T-helper 17 cell (primary cell): ENCODE results near the gene SND1. TPM values are rescaled to one million over a fixed set of nuclear protein-coding genes. Genes with fewer than 3 reads are reported as not detected.

ENCODE experiments used
- ATAC-seq: fragments of 150-1000 bp; cut with Tn5 transposase; 2 replicates; pipeline ENCODE4 v1.10.0; 2021; ENCODE audit warnings: mild to moderate bottlenecking, moderate library complexity
- DNase-seq, 3 donors: peaks; one replicate each; pipeline versions ENCODE4 v3.0.0 to v3.0.0-alpha.2; 2020 to 2021
- H3K9me3 ChIP-seq: one replicate; pipeline ENCODE4 v1.7.0; 2013; ENCODE audit warnings: low read length, mild to moderate bottlenecking; ENCODE audit not compliant: control insufficient read depth, poor library complexity, severe bottlenecking
- H3K27ac Mint-ChIP-seq: one replicate; pipeline ENCODE4 v1.8.0; 2022; ENCODE audit warnings: mild to moderate bottlenecking, moderate library complexity, mixed read lengths
- H3K27me3 Mint-ChIP-seq: one replicate; pipeline ENCODE4 v1.8.0; 2022; ENCODE audit warnings: mixed read lengths
- H3K36me3 Mint-ChIP-seq: one replicate; pipeline ENCODE4 v1.8.0; 2022; ENCODE audit warnings: low read depth, mixed read lengths
- H3K4me1 Mint-ChIP-seq: one replicate; pipeline ENCODE4 v1.8.0; 2022; ENCODE audit warnings: mild to moderate bottlenecking, mixed read lengths
- H3K4me3 Mint-ChIP-seq: one replicate; pipeline ENCODE4 v1.8.0; 2022; ENCODE audit warnings: mild to moderate bottlenecking, moderate library complexity, mixed read lengths
- total RNA-seq, 4 donors: library from RNA in 2 of 4; stranded (reverse) in 2 of 4; gene quantifications; one replicate each; pipeline ENCODE4 v1.2.3 and lab custom pipeline; 2022 to 2026

SND1 gene
- total RNA-seq, 2 donors from 2014 or later = 201 to 208 TPM

GRCh38 chr7:127889677-127890076 is 237.7 kb downstream of the SND1 start:
- H3K27me3 Mint-ChIP-seq = no peaks in the 10 kb centered on the region
- H3K27ac Mint-ChIP-seq = no peak overlapping the region
- DNase-seq = no peak
- peak overlapping the region; percentile 51 for H3K4me3 Mint-ChIP-seq
- no peaks in the 10 kb centered on the region for H3K9me3 ChIP-seq
- H3K36me3 Mint-ChIP-seq = peaks cover 19% of the 10 kb centered on the region
- H3K4me1 Mint-ChIP-seq = peaks cover 23% of the 10 kb centered on the region
- no peak for ATAC-seq

GRCh38 chr7:127890726-127891125 is 238.7 kb downstream of the SND1 start:
- no peaks in the 10 kb centered on the region for H3K27me3 Mint-ChIP-seq
- no peak for DNase-seq
- H3K36me3 Mint-ChIP-seq = peaks cover 19% of the 10 kb centered on the region
- no peak overlapping the region for H3K27ac Mint-ChIP-seq
- no peak for ATAC-seq
- H3K4me3 Mint-ChIP-seq = no peak overlapping the region
- no peaks in the 10 kb centered on the region for H3K9me3 ChIP-seq
- peaks cover 20% of the 10 kb centered on the region for H3K4me1 Mint-ChIP-seq

- H3K27me3 Mint-ChIP-seq = no peaks in the 10 kb centered on the region
- no peak overlapping the region for H3K27ac Mint-ChIP-seq
- no peak for ATAC-seq
- H3K36me3 Mint-ChIP-seq = peaks cover 19% of the 10 kb centered on the region
- H3K4me1 Mint-ChIP-seq = peaks cover 20% of the 10 kb centered on the region
- no peak for DNase-seq
- no peaks in the 10 kb centered on the region for H3K9me3 ChIP-seq
- no peak overlapping the region for H3K4me3 Mint-ChIP-seq
Observed at GRCh38 chr7:127891144-127891543, 239.2 kb downstream of the SND1 start.

GRCh38 chr7:127891854-127892438 is 240.0 kb downstream of the SND1 start:
- no peaks in the 10 kb centered on the region for H3K9me3 ChIP-seq
- Mint-ChIP-seq H3K4me1 (peaks cover 20% of the 10 kb centered on the region), H3K27me3 (no peaks in the 10 kb centered on the region), H3K36me3 (peaks cover 19% of the 10 kb centered on the region), H3K27ac (no peak overlapping the region), H3K4me3 (no peak overlapping the region)
- no peak for ATAC-seq
- no peak for DNase-seq

GRCh38 chr7:127892488-127893314 is 240.7 kb downstream of the SND1 start:
- H3K4me1 Mint-ChIP-seq = peaks cover 20% of the 10 kb centered on the region
- no peak overlapping the region for H3K4me3 Mint-ChIP-seq
- no peaks in the 10 kb centered on the region for H3K27me3 Mint-ChIP-seq
- DNase-seq (no peak), ATAC-seq (no peak)
- peaks cover 18% of the 10 kb centered on the region for H3K36me3 Mint-ChIP-seq
- no peaks in the 10 kb centered on the region for H3K9me3 ChIP-seq
- H3K27ac Mint-ChIP-seq = no peak overlapping the region

GRCh38 chr7:127893547-127893946 is 241.6 kb downstream of the SND1 start:
- Mint-ChIP-seq H3K4me3 (no peak overlapping the region), H3K27ac (no peak overlapping the region), H3K4me1 (peaks cover 18% of the 10 kb centered on the region), H3K27me3 (no peaks in the 10 kb centered on the region), H3K36me3 (peaks cover 12% of the 10 kb centered on the region)
- no peaks in the 10 kb centered on the region for H3K9me3 ChIP-seq
- DNase-seq = no peak
- ATAC-seq = no peak

GRCh38 chr7:127894588-127894987 is 242.6 kb downstream of the SND1 start:
- Mint-ChIP-seq H3K27me3 (no peaks in the 10 kb centered on the region), H3K27ac (no peak overlapping the region), H3K36me3 (peaks cover 12% of the 10 kb centered on the region), H3K4me1 (peaks cover 21% of the 10 kb centered on the region), H3K4me3 (no peak overlapping the region)
- no peak for ATAC-seq
- no peak for DNase-seq
- H3K9me3 ChIP-seq = no peaks in the 10 kb centered on the region

GRCh38 chr7:127895360-127895759 is 243.4 kb downstream of the SND1 start:
- Mint-ChIP-seq H3K4me3 (no peak overlapping the region), H3K27ac (no peak overlapping the region), H3K27me3 (no peaks in the 10 kb centered on the region), H3K36me3 (peaks cover 9% of the 10 kb centered on the region), H3K4me1 (peaks cover 21% of the 10 kb centered on the region)
- H3K9me3 ChIP-seq = no peaks in the 10 kb centered on the region
- DNase-seq = no peak
- no peak for ATAC-seq

- peaks cover 23% of the 10 kb centered on the region for H3K4me1 Mint-ChIP-seq
- H3K27ac Mint-ChIP-seq = no peak overlapping the region
- no peak overlapping the region for H3K4me3 Mint-ChIP-seq
Observed at GRCh38 chr7:127895814-127896280, 243.9 kb downstream of the SND1 start.

GRCh38 chr7:127896659-127897058 is 244.7 kb downstream of the SND1 start:
- H3K4me3 Mint-ChIP-seq = no peak overlapping the region
- no peak for ATAC-seq

More at GRCh38 chr7:127895814-127896280, 243.9 kb downstream of the SND1 start:
- ATAC-seq = no peak
- no peak for DNase-seq
- H3K36me3 Mint-ChIP-seq = peaks cover 9% of the 10 kb centered on the region
- H3K27me3 Mint-ChIP-seq = no peaks in the 10 kb centered on the region
- no peaks in the 10 kb centered on the region for H3K9me3 ChIP-seq

GRCh38 chr7:127897704-127898454 is 245.9 kb downstream of the SND1 start:
- H3K4me1 Mint-ChIP-seq = peaks cover 29% of the 10 kb centered on the region
- peaks cover 7% of the 10 kb centered on the region for H3K36me3 Mint-ChIP-seq
- no peaks in the 10 kb centered on the region for H3K27me3 Mint-ChIP-seq
- H3K27ac Mint-ChIP-seq = no peak overlapping the region
- no peaks in the 10 kb centered on the region for H3K9me3 ChIP-seq
- DNase-seq (no peak), ATAC-seq (no peak)
- no peak overlapping the region for H3K4me3 Mint-ChIP-seq

More at GRCh38 chr7:127896659-127897058, 244.7 kb downstream of the SND1 start:
- no peak overlapping the region for H3K27ac Mint-ChIP-seq
- no peaks in the 10 kb centered on the region for H3K27me3 Mint-ChIP-seq
- H3K36me3 Mint-ChIP-seq = peaks cover 7% of the 10 kb centered on the region
- H3K4me1 Mint-ChIP-seq = peaks cover 25% of the 10 kb centered on the region
- no peak for DNase-seq
- no peaks in the 10 kb centered on the region for H3K9me3 ChIP-seq

- no peaks in the 10 kb centered on the region for H3K9me3 ChIP-seq
- Mint-ChIP-seq H3K36me3 (peaks cover 4% of the 10 kb centered on the region), H3K4me3 (no peak overlapping the region), H3K4me1 (peaks cover 25% of the 10 kb centered on the region), H3K27ac (no peak overlapping the region), H3K27me3 (no peaks in the 10 kb centered on the region)
- ATAC-seq (no peak), DNase-seq (no peak)
Observed at GRCh38 chr7:127899411-127899810, 247.4 kb downstream of the SND1 start.

GRCh38 chr7:127900141-127900540 is 248.1 kb downstream of the SND1 start:
- Mint-ChIP-seq H3K27ac (no peak overlapping the region), H3K4me3 (peak overlapping the region; percentile 2), H3K4me1 (peaks cover 27% of the 10 kb centered on the region), H3K27me3 (no peaks in the 10 kb centered on the region), H3K36me3 (peaks cover 4% of the 10 kb centered on the region)
- no peak for DNase-seq
- no peak for ATAC-seq
- no peaks in the 10 kb centered on the region for H3K9me3 ChIP-seq
